Measurements from ENCODE around the gene FAM186B. TPM values are rescaled to one million over a fixed set of nuclear protein-coding genes. Genes with fewer than 3 reads are reported as not detected.

Gene FAM186B
- total and polyA plus RNA-seq, 2 of the 13 experiments (the other 11 are each of a cell fraction or from before 2014, with no cell fraction given), result 0.07 to 0.20 TPM

- no peak overlapping the region for H3K4me2 ChIP-seq (ENCODE audit: low read depth, low read length)
- ATAC-seq (no peak), FAIRE-seq (no peak), DNase-seq (ENCODE audit: low spot score) (no peak)
- no peak overlapping the region for H3K4me3 ChIP-seq (replicated peaks in 1 of 3; ENCODE audit: insufficient read depth in 1 of 3, low read depth in 2 of 3, low read length in 3 of 3)
- no peaks in the 10 kb centered on the region for H3K9me3 ChIP-seq (ENCODE audit: low read length)
- H3K27ac ChIP-seq (ENCODE audit: extremely low read length, insufficient read depth, low read length), result no peak overlapping the region
- peaks cover 0 to 1% of the 10 kb centered on the region in 2 experiments; a peak in 2 of 5 replicates for H3K36me3 ChIP-seq (replicated peaks in 1 of 2; ENCODE audit: control insufficient read depth in 1 of 2, insufficient read depth in 2 of 2, low read length in 2 of 2)
- CTCF ChIA-PET (ENCODE audit: low intra/inter-chr PET ratio, low total read pairs), result interaction anchor here (1.1 to 2.4 kb wide), 2 partner anchors 64 to 134 kb away, joined by 4 to 31 read pairs; partner anchors contain the start of gene FMNL3
- intact Hi-C loops (cut with micrococcal nuclease; ENCODE audit: unreplicated experiment), result loop anchor here (1.0 to 2.0 kb wide), 3 partner anchors 63 to 195 kb away; partner anchors contain the start of gene FMNL3
- in situ Hi-C loops (cut with HindIII; ENCODE audit: extremely low pct_ligation_motif_present, low pct_unique_long_range_greater_than_20kb), result loop anchor here (5.0 kb wide), 1 partner anchor 63 kb away; the partner anchor contains the start of gene FMNL3
- no peaks in the 10 kb centered on the region; a peak in 1 of 5 replicates for H3K27me3 ChIP-seq (ENCODE audit: control insufficient read depth in 1 of 2, insufficient read depth in 2 of 2, low read length in 2 of 2)
- no peaks in the 10 kb centered on the region for H4K20me1 ChIP-seq (ENCODE audit: insufficient read depth, low read length)
- H3K9ac ChIP-seq (ENCODE audit: insufficient read depth, low read depth, low read length), result no peak overlapping the region
- WGBS (ENCODE audit: low lambda C conversion rate), result 77% methylated on average over 4 of the region's 10 CpGs
- no peaks in the 10 kb centered on the region for H3K79me2 ChIP-seq (ENCODE audit: insufficient read depth, low read length)
- TF ChIP-seq TOE1 (CRISPR knock-in tag; IDR thresholded peaks at IDR 0.05) (no peak), ZNF547 (CRISPR knock-in tag; IDR thresholded peaks at IDR 0.05) (0 out of 2 replicates have a peak, but pooled peaks have one; percentile 48), KAT2B (IDR thresholded peaks at IDR 0.05; ENCODE audit: borderline replicate concordance, low read depth, low read length) (no peak), HNRNPH1 (optimal IDR thresholded peaks at IDR 0.05; ENCODE audit: low read depth, low read length) (no peak)
- POLR2A ChIA-PET, result interaction anchor here (1.0 kb wide), 1 partner anchor 97 kb away, joined by 4 read pairs; no protein-coding TSS in a partner anchor
- H3K4me1 ChIP-seq (ENCODE audit: insufficient read depth, low read length), result peaks cover 49% of the 10 kb centered on the region
- no peak overlapping the region for H2AFZ ChIP-seq (ENCODE audit: low read length)
- no TSS peak for BruUV-seq (replicated peaks)
These were observed 38.7 kb upstream of the FAM186B start for GRCh38 chr12:49643961-49644619.

- no peaks in the 10 kb centered on the region for H4K20me1 ChIP-seq (ENCODE audit: insufficient read depth, low read length)
- peaks cover 0 to 1% of the 10 kb centered on the region in 2 experiments; a peak in 2 of 5 replicates for H3K36me3 ChIP-seq (replicated peaks in 1 of 2; ENCODE audit: control insufficient read depth in 1 of 2, insufficient read depth in 2 of 2, low read length in 2 of 2)
- no TSS peak for BruUV-seq (replicated peaks)
- DNase-seq (ENCODE audit: low spot score) (no peak), FAIRE-seq (no peak), ATAC-seq (no peak)
- H3K4me2 ChIP-seq (ENCODE audit: low read depth, low read length), result no peak overlapping the region
- no peak overlapping the region for H2AFZ ChIP-seq (ENCODE audit: low read length)
- POLR2A ChIA-PET, result interaction anchor here (1.0 kb wide), 2 partner anchors 77 to 98 kb away, joined by 4 read pairs; no protein-coding TSS in a partner anchor
- CTCF ChIA-PET (ENCODE audit: low intra/inter-chr PET ratio, low total read pairs), result no interaction called here
- 96% methylated on average over 7 of the region's 7 CpGs for WGBS (ENCODE audit: low lambda C conversion rate)
- H3K9me3 ChIP-seq (ENCODE audit: low read length), result no peaks in the 10 kb centered on the region
- peaks cover 44% of the 10 kb centered on the region for H3K4me1 ChIP-seq (ENCODE audit: insufficient read depth, low read length)
- 0 out of 2 replicates have a peak overlapping the region, but pooled peaks have one; percentile 75 for H3K9ac ChIP-seq (ENCODE audit: insufficient read depth, low read depth, low read length)
- intact Hi-C loops (cut with micrococcal nuclease; ENCODE audit: unreplicated experiment) (no loop called here), in situ Hi-C loops (cut with HindIII; ENCODE audit: extremely low pct_ligation_motif_present, low pct_unique_long_range_greater_than_20kb) (loop anchor here (5.0 kb wide), 1 partner anchor 64 kb away; the partner anchor contains the start of gene FMNL3)
- no peaks in the 10 kb centered on the region for H3K79me2 ChIP-seq (ENCODE audit: insufficient read depth, low read length)
- no peak overlapping the region for H3K27ac ChIP-seq (ENCODE audit: extremely low read length, insufficient read depth, low read length)
- no peaks in the 10 kb centered on the region; a peak in 1 of 5 replicates for H3K27me3 ChIP-seq (ENCODE audit: control insufficient read depth in 1 of 2, insufficient read depth in 2 of 2, low read length in 2 of 2)
- no peak overlapping the region for H3K4me3 ChIP-seq (replicated peaks in 1 of 3; ENCODE audit: insufficient read depth in 1 of 3, low read depth in 2 of 3, low read length in 3 of 3)
- no peak for TF ChIP-seq IKZF1 (IDR thresholded peaks at IDR 0.05)
- TF ChIP-seq MXD4 (CRISPR knock-in tag; IDR thresholded peaks at IDR 0.05), result no peak
- no peak for TF ChIP-seq GABPB1 (CRISPR knock-in tag; IDR thresholded peaks at IDR 0.05)
- no peak for TF ChIP-seq SMAD1 (CRISPR knock-in tag; IDR thresholded peaks at IDR 0.05; ENCODE audit: borderline replicate concordance, low read depth)
- no peak for TF ChIP-seq ZNF740 (CRISPR knock-in tag; IDR thresholded peaks at IDR 0.05)
- TF ChIP-seq USF2 (IDR thresholded peaks at IDR 0.05; ENCODE audit: low read depth, low read length), result no peak
- no peak for TF ChIP-seq USF2 (CRISPR knock-in tag; IDR thresholded peaks at IDR 0.05; ENCODE audit: borderline replicate concordance)
- no peak for TF ChIP-seq ZNF354B (CRISPR knock-in tag; IDR thresholded peaks at IDR 0.05)
- TF ChIP-seq KLF9 (CRISPR knock-in tag; IDR thresholded peaks at IDR 0.05; ENCODE audit: low read depth), result no peak
These were observed 37.7 kb upstream of the FAM186B start for GRCh38 chr12:49643135-49643534.
